Measurements from ENCODE around the gene AFF1.
A peak's percentile ranks its signal among the peaks of the same experiment; 100 is the strongest.

AFF1 gene

DNA sequence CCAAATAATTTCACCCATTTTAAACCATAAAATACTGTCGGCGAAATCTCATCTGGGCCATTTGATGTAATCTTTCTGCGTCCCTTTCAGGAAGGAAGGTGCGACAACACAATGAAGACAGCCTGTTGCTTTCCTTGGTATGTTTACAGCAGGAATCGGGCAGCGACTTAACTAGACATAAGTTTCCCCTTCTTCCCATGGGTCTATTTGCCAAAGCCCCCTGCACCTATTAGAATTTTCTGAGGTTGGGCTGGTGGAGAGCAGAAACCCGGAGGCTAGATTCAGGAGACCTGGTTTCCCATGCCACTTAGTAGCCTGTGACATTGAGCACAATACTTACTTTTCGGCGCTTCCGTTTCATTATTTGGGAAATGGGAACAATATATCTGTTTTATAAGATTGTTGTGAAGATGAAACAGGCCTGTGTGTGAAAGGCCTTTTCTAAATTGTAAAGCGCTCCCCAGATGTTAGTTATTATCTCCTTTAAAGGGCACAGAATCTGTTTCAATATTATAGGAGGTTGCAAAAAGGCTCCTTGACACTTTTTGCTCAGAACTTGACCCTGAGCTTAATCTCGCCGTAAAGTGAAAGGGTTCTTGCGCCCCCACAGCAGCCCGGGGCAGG is 552 bp upstream of the AFF1 start:
- TF ChIP-seq POLR2AphosphoS5 (IDR thresholded peaks at IDR 0.05; ENCODE audit: low read depth, low read length), result no peak
- no peak for TF ChIP-seq FOXP2 (optimal IDR thresholded peaks at IDR 0.05; ENCODE audit: borderline replicate concordance, extremely low read depth, extremely low read length, insufficient read depth)
- no peak for TF ChIP-seq SIN3A (IDR thresholded peaks at IDR 0.05; ENCODE audit: borderline replicate concordance, insufficient read depth, low read length)
- no peak for TF ChIP-seq TAF1 (IDR thresholded peaks at IDR 0.05; ENCODE audit: borderline replicate concordance, insufficient read depth, low read length)
- TF ChIP-seq, protein P1, sequence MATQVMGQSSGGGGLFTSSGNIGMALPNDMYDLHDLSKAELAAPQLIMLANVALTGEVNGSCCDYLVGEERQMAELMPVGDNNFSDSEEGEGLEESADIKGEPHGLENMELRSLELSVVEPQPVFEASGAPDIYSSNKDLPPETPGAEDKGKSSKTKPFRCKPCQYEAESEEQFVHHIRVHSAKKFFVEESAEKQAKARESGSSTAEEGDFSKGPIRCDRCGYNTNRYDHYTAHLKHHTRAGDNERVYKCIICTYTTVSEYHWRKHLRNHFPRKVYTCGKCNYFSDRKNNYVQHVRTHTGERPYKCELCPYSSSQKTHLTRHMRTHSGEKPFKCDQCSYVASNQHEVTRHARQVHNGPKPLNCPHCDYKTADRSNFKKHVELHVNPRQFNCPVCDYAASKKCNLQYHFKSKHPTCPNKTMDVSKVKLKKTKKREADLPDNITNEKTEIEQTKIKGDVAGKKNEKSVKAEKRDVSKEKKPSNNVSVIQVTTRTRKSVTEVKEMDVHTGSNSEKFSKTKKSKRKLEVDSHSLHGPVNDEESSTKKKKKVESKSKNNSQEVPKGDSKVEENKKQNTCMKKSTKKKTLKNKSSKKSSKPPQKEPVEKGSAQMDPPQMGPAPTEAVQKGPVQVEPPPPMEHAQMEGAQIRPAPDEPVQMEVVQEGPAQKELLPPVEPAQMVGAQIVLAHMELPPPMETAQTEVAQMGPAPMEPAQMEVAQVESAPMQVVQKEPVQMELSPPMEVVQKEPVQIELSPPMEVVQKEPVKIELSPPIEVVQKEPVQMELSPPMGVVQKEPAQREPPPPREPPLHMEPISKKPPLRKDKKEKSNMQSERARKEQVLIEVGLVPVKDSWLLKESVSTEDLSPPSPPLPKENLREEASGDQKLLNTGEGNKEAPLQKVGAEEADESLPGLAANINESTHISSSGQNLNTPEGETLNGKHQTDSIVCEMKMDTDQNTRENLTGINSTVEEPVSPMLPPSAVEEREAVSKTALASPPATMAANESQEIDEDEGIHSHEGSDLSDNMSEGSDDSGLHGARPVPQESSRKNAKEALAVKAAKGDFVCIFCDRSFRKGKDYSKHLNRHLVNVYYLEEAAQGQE (IDR thresholded peaks at IDR 0.05; ENCODE audit: insufficient read depth in 1 of 2, low read depth in 2 of 2, low read length in 2 of 2), result no peak

- TF ChIP-seq SIN3A (IDR thresholded peaks at IDR 0.05; ENCODE audit: borderline replicate concordance, insufficient read depth, low read length) (no peak), TAF1 (IDR thresholded peaks at IDR 0.05; ENCODE audit: borderline replicate concordance, insufficient read depth, low read length) (no peak), FOXP2 (optimal IDR thresholded peaks at IDR 0.05; ENCODE audit: borderline replicate concordance, extremely low read depth, extremely low read length, insufficient read depth) (no peak), POLR2AphosphoS5 (IDR thresholded peaks at IDR 0.05; ENCODE audit: low read depth, low read length) (no peak)
- TF ChIP-seq, protein P1 (IDR thresholded peaks at IDR 0.05; ENCODE audit: insufficient read depth in 1 of 2, low read depth in 2 of 2, low read length in 2 of 2), result no peak
Measured at GRCh38 chr4:86935566-86935852, 698 bp downstream of the AFF1 start.

DNA sequence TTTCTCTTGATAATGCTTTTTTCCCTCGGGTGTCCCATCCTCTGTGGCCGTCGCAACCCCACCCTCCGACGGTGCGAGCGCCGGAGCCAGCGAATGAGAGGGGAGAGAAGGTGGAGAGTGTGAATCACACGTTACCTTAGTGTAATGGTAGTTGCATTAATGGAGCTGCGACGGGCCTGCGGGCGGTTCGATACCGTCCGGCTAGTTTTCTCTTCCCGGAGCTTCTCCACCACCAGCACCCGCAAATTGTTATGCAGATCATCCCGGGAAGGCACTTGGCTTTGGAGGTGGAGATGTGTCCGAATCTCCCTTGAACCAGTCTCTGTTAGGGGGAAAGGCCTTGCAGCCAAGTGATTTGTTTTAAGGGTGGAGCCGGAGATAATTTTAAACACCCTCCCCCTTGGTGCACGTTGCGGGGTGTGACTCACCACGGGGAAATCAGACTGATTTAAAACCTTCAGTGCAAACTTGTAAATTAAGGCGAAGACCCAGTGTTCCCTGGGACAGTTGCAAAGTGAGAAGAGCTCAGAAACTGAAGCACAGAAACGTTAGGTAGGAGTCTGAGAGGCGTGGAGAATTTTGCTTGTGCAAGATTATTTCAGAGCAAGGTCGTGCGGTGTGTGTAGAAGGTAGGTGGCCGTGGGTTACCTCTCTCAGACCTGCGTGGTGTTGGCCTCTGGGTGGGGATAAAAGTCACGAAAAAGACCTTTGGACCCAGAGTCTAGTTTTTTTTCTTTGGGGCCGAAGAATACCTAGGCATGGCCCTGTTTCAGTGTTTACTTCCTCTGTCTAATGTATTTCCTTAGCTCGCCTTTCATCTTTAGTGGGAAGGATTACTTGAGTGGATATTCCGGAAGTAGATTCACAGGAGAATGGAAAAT is 1.3 kb downstream of the AFF1 start:
- 0 out of 2 replicates have a peak, but pooled peaks have one; percentile 42 for TF ChIP-seq TAF1 (IDR thresholded peaks at IDR 0.05; ENCODE audit: borderline replicate concordance, insufficient read depth, low read length)
- TF ChIP-seq, protein P1 (IDR thresholded peaks at IDR 0.05; ENCODE audit: insufficient read depth in 1 of 2, low read depth in 2 of 2, low read length in 2 of 2), result no peak
- TF ChIP-seq SIN3A (IDR thresholded peaks at IDR 0.05; ENCODE audit: borderline replicate concordance, insufficient read depth, low read length), result peak; percentile 18; the same call in 1 of the 2 replicates

DNA sequence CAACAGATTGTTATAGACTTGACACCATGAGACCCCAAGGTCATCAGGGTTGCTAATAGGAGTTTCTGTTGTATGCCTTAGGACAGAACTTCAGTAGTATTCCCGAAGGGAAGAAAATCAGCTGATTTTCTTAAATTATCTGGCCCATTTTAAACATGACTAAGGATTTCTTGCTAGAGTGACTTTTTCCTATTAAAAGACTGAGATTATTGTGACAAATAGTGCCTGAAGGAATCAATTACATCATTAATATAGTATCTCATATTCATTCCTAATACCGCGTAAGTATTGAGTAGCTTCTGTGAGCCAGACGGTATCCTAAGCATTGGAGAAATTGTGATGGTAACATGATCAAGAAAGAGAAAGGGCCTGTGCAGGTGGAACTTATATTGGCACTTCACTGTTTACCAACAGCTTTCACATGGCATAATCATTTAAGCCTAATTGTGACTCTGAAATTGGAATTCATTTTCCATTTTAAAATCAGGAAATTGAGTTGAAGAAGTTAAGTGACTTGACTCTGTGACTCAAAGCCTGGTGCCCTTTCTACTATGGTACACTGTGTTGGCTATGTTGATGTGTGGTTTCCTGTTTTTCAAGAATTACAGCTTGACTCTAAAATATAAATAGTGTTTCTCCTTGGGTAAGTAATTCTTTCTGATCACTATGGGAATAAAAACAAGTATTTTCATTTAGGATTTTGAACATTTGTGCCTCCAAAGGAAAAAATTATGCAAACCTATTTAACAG is 4.1 kb downstream of the AFF1 start:
- no peak for TF ChIP-seq FOXP2 (optimal IDR thresholded peaks at IDR 0.05; ENCODE audit: borderline replicate concordance, extremely low read depth, extremely low read length, insufficient read depth)
- no peak for TF ChIP-seq SIN3A (IDR thresholded peaks at IDR 0.05; ENCODE audit: borderline replicate concordance, insufficient read depth, low read length)
- TF ChIP-seq TAF1 (IDR thresholded peaks at IDR 0.05; ENCODE audit: borderline replicate concordance, insufficient read depth, low read length), result no peak
- TF ChIP-seq, protein P1 (IDR thresholded peaks at IDR 0.05; ENCODE audit: insufficient read depth in 1 of 2, low read depth in 2 of 2, low read length in 2 of 2), result no peak
- no peak for TF ChIP-seq POLR2AphosphoS5 (IDR thresholded peaks at IDR 0.05; ENCODE audit: low read depth, low read length)

Data from PFSK-1 (cell line).